NCI-H82 (cell line): ENCODE data around the gene PRKCI.
A peak's percentile ranks its signal among the peaks of the same experiment; 100 is the strongest.
"Not testable (repeated sequence)": the region's sequence is repeated elsewhere in the genome, so short reads cannot be mapped to it uniquely, and the experiment has no call there.

Source experiments
- DNase-seq: peaks from one replicate; lab custom pipeline; 2025; lab: John Stamatoyannopoulos, UW

The PRKCI gene

DNA sequence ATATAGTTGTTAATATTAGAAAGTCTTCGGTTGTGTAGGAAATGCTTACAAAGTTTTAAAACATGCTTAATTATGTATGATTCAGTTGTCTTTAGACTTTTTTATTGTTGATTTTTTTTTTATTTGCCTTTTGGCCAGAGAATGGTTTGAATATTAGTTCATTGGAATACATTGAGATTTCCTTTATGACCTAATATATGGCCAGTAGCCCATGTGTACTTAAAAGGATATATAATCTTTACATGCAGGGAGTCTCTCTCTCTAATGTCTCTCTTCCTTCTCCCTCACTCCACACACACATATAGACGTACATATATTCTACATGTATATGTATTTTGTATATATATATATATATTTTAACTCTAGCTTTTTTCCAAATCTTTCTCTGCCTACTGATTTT lies 68.0 kb downstream of the PRKCI start:
- no peak for DNase-seq

- DNase-seq = no peak
These were observed 73.4 kb downstream of the PRKCI start for GRCh38 chr3:170295586-170295985.

DNA sequence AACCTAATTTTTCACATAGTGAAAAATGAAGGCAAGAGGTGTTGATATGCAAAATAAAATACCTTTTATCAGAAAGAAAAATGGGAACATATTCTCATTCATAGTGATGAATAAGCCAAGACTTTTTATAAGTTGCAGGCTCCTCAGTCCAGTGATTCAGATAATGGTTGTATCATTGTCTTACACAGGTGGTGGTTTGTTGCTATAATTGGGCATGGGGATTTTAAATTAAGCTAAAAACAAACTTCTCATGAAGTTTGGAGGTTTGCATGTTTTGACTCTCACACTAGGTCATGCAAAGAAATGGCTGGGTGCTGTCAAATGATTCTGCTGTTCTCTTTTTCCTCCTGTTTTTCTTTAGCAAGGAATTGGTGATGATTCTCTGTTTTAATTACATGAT lies 74.5 kb downstream of the PRKCI start:
- DNase-seq = no peak

GRCh38 chr3:170301405-170301804 lies 79.2 kb downstream of the PRKCI start:
- DNase-seq = no peak

DNA sequence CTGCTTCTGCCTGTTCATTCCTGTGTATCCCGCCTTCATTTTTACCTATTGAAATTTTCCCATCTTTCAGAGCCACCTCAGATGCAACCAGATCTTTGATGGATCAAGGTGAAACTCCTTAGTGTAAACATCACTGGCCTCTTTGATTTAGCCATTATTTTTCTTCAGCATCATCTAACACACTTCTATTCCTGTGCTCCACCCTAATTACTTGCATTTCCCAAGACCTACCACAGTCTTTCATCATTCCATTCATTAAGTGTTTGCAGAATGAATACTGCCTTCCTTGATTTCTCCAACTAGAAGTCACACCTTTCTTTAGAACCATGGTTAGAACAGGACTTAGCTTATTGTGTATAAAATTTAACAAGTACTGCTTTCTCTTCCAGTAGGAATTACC lies 79.8 kb downstream of the PRKCI start:
- DNase-seq = no peak

DNA sequence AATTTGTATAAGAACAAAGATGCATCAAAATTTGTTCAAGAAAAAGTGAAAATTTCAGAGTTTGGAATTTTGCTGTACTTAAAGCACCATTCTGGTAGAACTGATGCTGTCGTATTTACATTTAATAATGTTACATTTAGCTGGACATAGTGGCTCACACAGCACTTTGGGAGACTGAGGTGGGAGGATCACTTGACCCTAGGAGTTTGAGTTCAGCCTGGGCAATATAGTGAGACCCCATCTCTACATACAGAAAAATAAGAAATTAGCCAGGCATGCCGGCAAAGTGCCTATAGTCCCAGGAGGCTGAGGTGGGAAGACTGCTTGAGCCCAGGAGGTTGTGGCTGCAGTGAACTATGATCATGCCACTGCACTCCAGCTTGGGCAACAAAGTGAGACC lies 83.8 kb downstream of the PRKCI start:
- DNase-seq = no peak

DNA sequence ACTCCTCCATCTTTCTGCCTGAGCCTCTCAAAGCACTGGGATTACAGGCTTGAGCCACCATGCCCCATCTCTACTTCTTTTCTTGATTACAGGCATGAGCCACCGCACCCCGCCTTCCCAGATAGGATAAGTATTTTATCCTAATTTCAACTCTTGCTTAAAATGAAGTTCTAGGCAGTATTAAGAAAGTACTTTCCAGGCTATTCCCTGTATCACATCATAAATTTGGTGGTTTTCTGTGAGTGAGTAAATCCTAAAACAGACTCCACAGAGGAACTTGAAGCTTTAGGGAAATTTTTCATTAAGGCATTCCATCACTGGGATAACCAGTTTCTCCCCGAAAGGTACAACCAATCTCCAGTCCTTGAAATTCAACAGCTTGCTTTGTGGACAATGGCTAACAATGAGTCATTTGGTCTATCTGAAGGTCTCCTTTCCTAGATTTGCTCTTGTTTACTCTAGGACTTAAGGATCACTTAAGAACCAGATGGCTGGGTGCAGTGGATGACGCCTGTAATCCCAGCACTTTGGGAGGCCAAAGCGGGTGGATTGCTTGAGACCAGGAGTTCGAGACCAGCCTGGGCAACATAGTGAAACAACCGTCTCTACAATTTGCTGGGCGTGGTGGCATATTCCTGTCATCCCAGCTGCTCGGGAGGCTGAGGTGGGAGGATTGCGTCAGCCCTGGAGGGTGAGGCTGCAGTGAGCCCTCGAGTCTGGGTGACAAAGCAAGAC lies 85.6 kb downstream of the PRKCI start:
- peak; percentile 96 for DNase-seq

- DNase-seq = peak; percentile 26
These were observed 86.8 kb downstream of the PRKCI start for GRCh38 chr3:170309046-170309445.

DNA sequence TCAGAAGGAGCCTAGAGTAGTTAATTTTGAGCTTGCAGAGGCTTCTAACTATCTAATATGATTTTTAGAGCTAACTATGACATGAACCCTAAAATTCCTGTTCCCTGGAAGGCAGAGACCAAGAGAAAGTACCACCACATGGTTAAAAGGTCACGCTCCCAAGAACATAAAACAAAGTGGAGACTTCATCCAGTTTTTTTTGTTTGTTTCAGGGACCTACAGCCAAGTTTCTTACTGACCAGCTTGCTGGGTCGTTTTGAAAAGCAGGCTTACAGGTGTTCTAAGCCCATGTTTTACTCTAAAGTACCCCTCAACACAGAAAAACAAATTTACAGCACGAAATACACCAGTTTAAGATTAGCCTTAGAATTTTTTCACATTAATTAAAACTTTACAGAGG lies 95.7 kb downstream of the PRKCI start:
- no peak for DNase-seq

- no peak for DNase-seq
These were observed 98.4 kb downstream of the PRKCI start for GRCh38 chr3:170320461-170321121.

DNA sequence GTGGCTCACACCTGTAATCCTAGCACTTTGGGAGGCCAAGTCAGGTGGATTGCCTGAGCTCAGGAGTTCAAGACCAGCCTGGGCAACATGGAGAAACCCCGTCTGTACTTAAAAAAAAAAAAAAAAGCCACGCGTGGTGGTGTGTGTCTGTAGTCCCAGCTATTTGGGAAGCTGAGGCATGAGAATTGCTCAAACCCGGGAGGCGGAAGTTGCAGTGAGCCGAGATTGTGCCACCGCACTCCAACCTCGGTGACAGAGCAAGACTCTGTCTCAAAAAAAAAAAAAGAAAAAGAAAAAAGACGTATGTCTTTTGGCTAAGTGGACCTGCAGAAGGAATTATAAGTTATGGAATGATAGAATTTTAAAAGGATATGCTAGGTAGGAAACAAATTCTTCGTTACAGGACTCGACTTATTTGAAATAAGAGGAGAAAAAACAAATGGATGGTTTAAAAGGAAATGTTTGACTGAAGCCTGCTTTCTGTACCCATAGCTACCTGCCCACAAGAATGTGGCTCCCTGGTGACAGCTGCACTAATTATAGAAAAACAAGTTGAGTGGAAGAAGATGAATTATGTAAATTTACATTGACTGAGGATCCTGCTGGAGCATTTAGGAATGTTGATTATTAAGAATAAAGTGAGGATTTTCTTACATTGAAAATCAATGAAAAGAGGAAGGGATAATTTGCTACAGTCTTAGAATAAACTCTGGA lies 99.3 kb downstream of the PRKCI start:
- no peak for DNase-seq

DNA sequence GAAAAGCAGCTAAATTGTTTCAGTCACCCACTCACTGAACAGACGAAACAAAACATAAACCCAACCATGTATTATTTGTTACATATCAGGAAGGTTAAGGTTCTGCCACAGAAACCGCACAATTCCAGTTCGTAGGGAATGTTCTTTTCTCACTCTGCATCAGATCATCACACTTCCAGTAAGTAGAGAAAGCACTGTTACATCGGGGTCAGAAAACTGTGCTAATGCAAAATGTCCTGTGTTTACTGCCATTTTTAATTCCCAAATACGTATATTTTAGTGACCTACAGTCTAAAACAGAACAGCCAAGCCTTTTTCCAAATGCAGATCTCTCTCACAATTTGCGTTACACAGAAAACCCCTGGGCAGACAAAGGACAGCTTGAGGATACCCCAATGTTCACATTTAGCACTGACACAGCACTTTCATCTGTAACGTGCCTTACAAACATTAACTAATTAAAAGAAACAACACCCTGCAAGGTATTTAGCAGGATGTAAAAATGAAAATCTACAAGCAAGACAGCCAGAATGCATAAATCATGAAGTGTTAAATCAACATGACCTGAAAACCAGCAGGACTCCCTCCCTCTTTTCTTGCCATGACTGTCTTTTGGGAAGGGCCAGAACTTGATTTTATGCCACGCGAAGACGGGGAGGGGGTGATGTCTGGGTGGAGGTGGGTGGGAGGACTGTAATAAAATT lies 100.5 kb downstream of the PRKCI start:
- no peak for DNase-seq

- DNase-seq = no peak
These were observed 101.1 kb downstream of the PRKCI start for GRCh38 chr3:170323331-170323730.

GRCh38 chr3:170324962-170325361 lies 102.7 kb downstream of the PRKCI start:
- DNase-seq = no peak

- DNase-seq = no peak
These were observed 105.0 kb downstream of the PRKCI start for GRCh38 chr3:170327040-170327808.

GRCh38 chr3:170327868-170328548 lies 105.8 kb downstream of the PRKCI start:
- DNase-seq = not testable (repeated sequence)

DNA sequence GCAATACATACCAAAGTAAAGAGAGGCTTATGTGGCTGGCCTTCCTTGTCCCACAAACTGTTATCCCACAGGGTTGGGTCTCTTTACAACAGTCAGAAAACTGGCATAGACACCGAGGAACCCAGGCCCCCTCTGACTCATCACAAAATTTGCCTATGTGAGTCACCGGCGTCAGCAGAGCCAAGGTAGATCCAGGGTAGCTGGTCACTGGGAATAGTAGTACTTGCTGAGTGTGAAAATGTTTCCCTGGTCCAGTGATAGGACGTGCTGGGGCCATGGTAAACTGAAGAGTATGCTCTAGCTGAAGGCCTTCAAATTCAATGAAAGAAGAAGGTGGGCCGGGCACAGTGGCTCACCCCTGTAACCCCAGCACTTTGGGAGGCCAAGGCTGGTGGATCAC lies 108.1 kb downstream of the PRKCI start:
- no peak for DNase-seq

DNA sequence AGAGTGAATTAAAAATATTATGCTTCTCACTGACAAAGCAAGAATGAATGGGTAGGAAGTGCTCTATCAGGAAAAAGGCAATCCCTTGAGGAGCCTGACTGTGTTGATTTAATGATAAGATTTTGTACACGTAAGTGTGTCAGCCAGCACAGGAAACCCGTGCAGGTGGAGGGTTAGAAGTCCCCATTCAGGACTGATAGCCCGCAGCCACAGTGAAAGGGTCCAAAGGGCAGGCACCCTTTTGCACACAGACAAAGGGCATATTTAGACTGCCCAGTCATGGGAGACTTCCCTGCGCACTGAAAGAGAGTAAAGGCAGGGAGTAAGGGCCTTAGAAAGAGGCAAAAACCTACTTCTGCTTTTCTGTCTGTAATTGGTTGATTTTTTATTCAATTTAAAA lies 108.9 kb downstream of the PRKCI start:
- DNase-seq = no peak

- DNase-seq = no peak
These were observed 115.2 kb downstream of the PRKCI start for GRCh38 chr3:170337420-170337819.

GRCh38 chr3:170338690-170339340 lies 116.6 kb downstream of the PRKCI start:
- no peak for DNase-seq

DNA sequence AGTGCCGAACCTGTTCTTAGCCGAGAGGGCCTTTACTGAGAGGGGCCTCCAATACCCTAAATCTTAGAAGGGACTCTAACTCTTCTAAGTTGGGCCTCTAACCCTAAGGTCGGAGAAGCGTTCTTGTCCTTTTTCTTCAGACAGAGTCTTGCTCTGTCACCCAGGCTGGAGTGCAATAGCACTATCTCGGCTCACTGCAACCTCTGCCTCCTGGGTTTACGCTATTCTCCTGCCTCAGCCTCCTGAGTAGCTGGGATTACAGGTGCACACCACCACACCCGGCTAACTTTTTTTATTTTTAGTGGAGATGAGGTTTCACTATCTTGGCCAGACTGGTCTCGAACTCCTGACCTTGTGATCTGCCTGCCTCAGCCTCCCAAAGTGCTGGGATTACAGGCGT lies 120.0 kb downstream of the PRKCI start:
- not testable (repeated sequence) for DNase-seq
